Trophoblast cell (in vitro differentiated cells and primary cell): ENCODE measurements around the gene PBX1.

Source experiments
- DNase-seq, 2 donors: peaks; one replicate each; pipeline ENCODE4 v3.0.0-alpha.2; 2016
- H2AFZ ChIP-seq: 2 replicates; pipeline ENCODE4 v1.6.1; 2013; ENCODE audit warnings: low read length, moderate library complexity, mild to moderate bottlenecking; ENCODE audit not compliant: insufficient read depth, poor library complexity
- H2AK5ac ChIP-seq: 2 replicates; pipeline ENCODE4 v1.6.1; 2013; ENCODE audit warnings: mild to moderate bottlenecking, low read length
- H2BK120ac ChIP-seq: 2 replicates; pipeline ENCODE4 v1.6.1; 2013; ENCODE audit warnings: low read length, mild to moderate bottlenecking, moderate library complexity; ENCODE audit not compliant: insufficient read depth, poor library complexity
- H2BK12ac ChIP-seq: 2 replicates; pipeline ENCODE4 v1.6.1; 2013; ENCODE audit warnings: mild to moderate bottlenecking, low read length, moderate library complexity
- H2BK5ac ChIP-seq: 2 replicates; pipeline ENCODE4 v1.6.1; 2013; ENCODE audit warnings: low read length, low read depth, moderate library complexity, mild to moderate bottlenecking; ENCODE audit not compliant: poor library complexity
- H3K14ac ChIP-seq: 2 replicates; pipeline ENCODE4 v1.6.1; 2013; ENCODE audit warnings: mild to moderate bottlenecking, low read length
- H3K18ac ChIP-seq: 2 replicates; pipeline ENCODE4 v1.6.1; 2013; ENCODE audit warnings: mild to moderate bottlenecking, low read length
- H3K23ac ChIP-seq: 2 replicates; pipeline ENCODE4 v1.6.1; 2013; ENCODE audit warnings: low read length
- H3K27ac ChIP-seq: 2 replicates; pipeline ENCODE4 v1.5.1; 2013; ENCODE audit warnings: low read depth, mild to moderate bottlenecking, inconsistent platforms, low read length, moderate library complexity
- H3K27me3 ChIP-seq: 2 replicates; pipeline ENCODE4 v1.6.1; 2013; ENCODE audit warnings: inconsistent platforms, mild to moderate bottlenecking, low read length, moderate library complexity; ENCODE audit not compliant: insufficient read depth
- H3K36me3 ChIP-seq, 2 experiments: 1 replicate in 1 of 2; 2 replicates in 1 of 2; pipeline ENCODE4 v1.6.1; 2013; ENCODE audit warnings: low read length in 2 of 2, mild to moderate bottlenecking in 2 of 2, moderate library complexity in 1 of 2; ENCODE audit not compliant: insufficient read depth in 2 of 2, control insufficient read depth in 1 of 2
- H3K4ac ChIP-seq: 2 replicates; pipeline ENCODE4 v1.6.1; 2013; ENCODE audit warnings: low read depth, mild to moderate bottlenecking, low read length, moderate library complexity
- H3K4me1 ChIP-seq, 2 experiments: 1 replicate in 1 of 2; 2 replicates in 1 of 2; pipeline ENCODE4 v1.6.1; 2013; ENCODE audit warnings: low read length in 2 of 2, mild to moderate bottlenecking in 2 of 2, moderate library complexity in 1 of 2; ENCODE audit not compliant: insufficient read depth in 2 of 2, control insufficient read depth in 1 of 2
- H3K4me2 ChIP-seq: 2 replicates; pipeline ENCODE4 v1.6.1; 2013; ENCODE audit warnings: inconsistent platforms, mild to moderate bottlenecking, low read length, moderate library complexity
- H3K4me3 ChIP-seq: 2 replicates; pipeline ENCODE4 v1.5.1; 2013; ENCODE audit warnings: mild to moderate bottlenecking, low read depth, low read length, inconsistent platforms
- H3K79me1 ChIP-seq: one replicate; pipeline ENCODE4 v1.6.1; 2013; ENCODE audit warnings: low read length
- H3K79me2 ChIP-seq: 2 replicates; pipeline ENCODE4 v1.6.1; 2013; ENCODE audit warnings: low read length, mild to moderate bottlenecking; ENCODE audit not compliant: control insufficient read depth, insufficient read depth, poor library complexity
- H3K9ac ChIP-seq: 2 replicates; pipeline ENCODE4 v1.6.1; 2013; ENCODE audit warnings: mild to moderate bottlenecking, low read length
- H3K9me3 ChIP-seq: 2 replicates; pipeline ENCODE4 v1.6.1; 2013; ENCODE audit warnings: low read depth, mild to moderate bottlenecking, control low read depth, inconsistent platforms, low read length; ENCODE audit not compliant: insufficient read depth
- H4K12ac ChIP-seq: 2 replicates; pipeline ENCODE4 v1.6.1; 2013; ENCODE audit warnings: low read depth, mild to moderate bottlenecking, low read length, moderate library complexity
- H4K8ac ChIP-seq: 2 replicates; pipeline ENCODE4 v1.6.1; 2013; ENCODE audit warnings: low read depth, mild to moderate bottlenecking, low read length, moderate library complexity
- H4K91ac ChIP-seq: one replicate; pipeline ENCODE4 v1.6.1; 2013; ENCODE audit warnings: low read depth, mild to moderate bottlenecking, low read length, moderate library complexity
- WGBS: extraction: QIAGEN DNeasy Blood & Tissue Kit; methylation state at CpG from one replicate; pipeline ENCODE4 v1.1.7; 2013; ENCODE audit warnings: missing lambda C conversion rate; ENCODE audit not compliant: insufficient read length, insufficient coverage; ENCODE audit errors: extremely low coverage; 5-methylcytosine and 5-hydroxymethylcytosine counted together

The PBX1 gene

GRCh38 chr1:164784960-164785359 lies 226.0 kb downstream of the PBX1 start:
- H3K14ac ChIP-seq: peak overlapping the region; percentile 43
- H3K9me3 ChIP-seq: no peaks in the 10 kb centered on the region
- H3K9ac ChIP-seq: no peak overlapping the region
- H3K4me3 ChIP-seq: no peak overlapping the region
- H3K4me1 ChIP-seq: peaks cover 35 to 39% of the 10 kb centered on the region in 2 experiments
- no peaks in the 10 kb centered on the region for H3K36me3 ChIP-seq
- H3K4ac ChIP-seq: peak overlapping the region; percentile 14
- no peak overlapping the region for H3K23ac ChIP-seq
- H3K79me2 ChIP-seq: peaks cover 11% of the 10 kb centered on the region
- H2AFZ ChIP-seq: no peak overlapping the region
- H3K27me3 ChIP-seq: no peaks in the 10 kb centered on the region
- no CpG with 5 or more reads among the region's 6 CpGs for WGBS
- H4K12ac ChIP-seq: no peak overlapping the region
- no peak overlapping the region for H4K8ac ChIP-seq
- H2BK5ac ChIP-seq: no peak overlapping the region
- no peak overlapping the region for H3K18ac ChIP-seq
- H3K27ac ChIP-seq: no peak overlapping the region
- H4K91ac ChIP-seq: peak overlapping the region; percentile 60
- H3K79me1 ChIP-seq: peaks cover 43% of the 10 kb centered on the region
- peak overlapping the region; percentile 61 for H2BK12ac ChIP-seq
- no peak for DNase-seq
- H3K4me2 ChIP-seq: no peak overlapping the region
- peak overlapping the region; percentile 70 for H2BK120ac ChIP-seq
- no peak overlapping the region for H2AK5ac ChIP-seq

- no peak overlapping the region for H3K4me3 ChIP-seq
- peaks cover 25 to 29% of the 10 kb centered on the region in 2 experiments for H3K4me1 ChIP-seq
- peak overlapping the region; percentile 63 for H4K8ac ChIP-seq
- peak overlapping the region; percentile 98 for H2AK5ac ChIP-seq
- peak overlapping the region; percentile 49 for H3K27ac ChIP-seq
- peak overlapping the region; percentile 96 for H2BK120ac ChIP-seq
- H3K18ac ChIP-seq: peak overlapping the region; percentile 89
- DNase-seq: no peak
- H3K79me2 ChIP-seq: peaks cover 15% of the 10 kb centered on the region
- H3K9ac ChIP-seq: peak overlapping the region; percentile 14
- peaks cover 36% of the 10 kb centered on the region for H3K79me1 ChIP-seq
- H3K14ac ChIP-seq: peak overlapping the region; percentile 91
- no peaks in the 10 kb centered on the region for H3K9me3 ChIP-seq
- peak overlapping the region; percentile 81 for H2BK5ac ChIP-seq
- H3K23ac ChIP-seq: no peak overlapping the region
- WGBS: no CpG with 5 or more reads among the region's 6 CpGs
- no peaks in the 10 kb centered on the region for H3K27me3 ChIP-seq
- no peak overlapping the region for H4K12ac ChIP-seq
- peak overlapping the region; percentile 77 for H3K4ac ChIP-seq
- H2BK12ac ChIP-seq: peak overlapping the region; percentile 95
- H3K4me2 ChIP-seq: no peak overlapping the region
- H3K36me3 ChIP-seq: no peaks in the 10 kb centered on the region
- H4K91ac ChIP-seq: peak overlapping the region; percentile 98
- peak overlapping the region; percentile 56 for H2AFZ ChIP-seq
These were observed 227.0 kb downstream of the PBX1 start for GRCh38 chr1:164785841-164786534.

GRCh38 chr1:164786980-164787833 lies 228.2 kb downstream of the PBX1 start:
- no peak overlapping the region for H3K4me3 ChIP-seq
- peak overlapping the region; percentile 49 for H3K27ac ChIP-seq
- H2AK5ac ChIP-seq: no peak overlapping the region
- no peaks in the 10 kb centered on the region for H3K36me3 ChIP-seq
- H4K8ac ChIP-seq: peak overlapping the region; percentile 31
- peaks cover 17 to 21% of the 10 kb centered on the region in 2 experiments for H3K4me1 ChIP-seq
- H3K79me2 ChIP-seq: peaks cover 15% of the 10 kb centered on the region
- H2BK12ac ChIP-seq: peak overlapping the region; percentile 23
- no peak overlapping the region for H3K4ac ChIP-seq
- no peak overlapping the region for H2AFZ ChIP-seq
- H3K9me3 ChIP-seq: no peaks in the 10 kb centered on the region
- WGBS: no CpG with 5 or more reads among the region's 10 CpGs
- H3K14ac ChIP-seq: no peak overlapping the region
- no peak overlapping the region for H4K12ac ChIP-seq
- H3K23ac ChIP-seq: no peak overlapping the region
- H4K91ac ChIP-seq: peak overlapping the region; percentile 67
- no peak overlapping the region for H3K4me2 ChIP-seq
- DNase-seq: peak; percentile 79 to 92
- peak overlapping the region; percentile 69 for H2BK120ac ChIP-seq
- H2BK5ac ChIP-seq: peak overlapping the region; percentile 56
- H3K79me1 ChIP-seq: peaks cover 29% of the 10 kb centered on the region
- H3K9ac ChIP-seq: no peak overlapping the region
- no peak overlapping the region for H3K18ac ChIP-seq
- H3K27me3 ChIP-seq: no peaks in the 10 kb centered on the region

GRCh38 chr1:164787834-164788231 lies 228.8 kb downstream of the PBX1 start:
- Histone ChIP-seq H2BK12ac (no peak overlapping the region), H3K79me2 (peaks cover 15% of the 10 kb centered on the region), H3K79me1 (peaks cover 27% of the 10 kb centered on the region), H3K27ac (peak overlapping the region; percentile 11), H3K27me3 (no peaks in the 10 kb centered on the region), H4K12ac (no peak overlapping the region), H3K4me3 (no peak overlapping the region), H3K9ac (no peak overlapping the region), H3K4me2 (no peak overlapping the region), H2BK120ac (no peak overlapping the region), H3K14ac (no peak overlapping the region), H2BK5ac (peak overlapping the region; percentile 42), H3K9me3 (no peaks in the 10 kb centered on the region), H4K91ac (peak overlapping the region; percentile 39), H3K4me1 (peaks cover 17 to 18% of the 10 kb centered on the region in 2 experiments), H3K18ac (no peak overlapping the region), H3K4ac (no peak overlapping the region), H3K23ac (no peak overlapping the region), H4K8ac (no peak overlapping the region), H3K36me3 (peaks cover 5 to 6% of the 10 kb centered on the region in 2 experiments), H2AFZ (no peak overlapping the region), H2AK5ac (no peak overlapping the region)
- no CpG with 5 or more reads among the region's 8 CpGs for WGBS
- no peak for DNase-seq
